ENCODE data around the gene NSRP1. TPM values are rescaled to one million over a fixed set of nuclear protein-coding genes. Genes with fewer than 3 reads are reported as not detected.
"Not testable (repeated sequence)": the region's sequence is repeated elsewhere in the genome, so short reads cannot be mapped to it uniquely, and the experiment has no call there.

Gene NSRP1
- total RNA-seq, 4 donors from 2014 or later: 16.2 to 60.2 (median 42.7) TPM

GRCh38 chr17:30133197-30133596 is 16.6 kb downstream of the NSRP1 start:
- in situ Hi-C loops (cut with MboI; ENCODE audit: low pct_ligation_motif_present in 1 of 4, low pct_unique_long_range_greater_than_20kb in 1 of 4, low sequenced_read_pairs in 3 of 4) (no loop called here), intact Hi-C loops (cut with DNase I; ENCODE audit: low total_unique reads) (no loop called here)
- no peak overlapping the region for H3K4me3 ChIP-seq
- 87 to 93% methylated on average over 3 of the region's 3 CpGs for WGBS, 2 donors (ENCODE audit: low coverage in 1 of 2)
- H3K36me3 ChIP-seq: peaks cover 0 to 8% (median 4%) of the 10 kb centered on the region in 4 donors
- DNase-seq: no peak
- H3K27me3 ChIP-seq: no peaks in the 10 kb centered on the region
- no peaks in the 10 kb centered on the region for H3K4me1 ChIP-seq
- no peak overlapping the region for H3K27ac ChIP-seq
- no peaks in the 10 kb centered on the region for H3K9me3 ChIP-seq
- TF ChIP-seq POLR2AphosphoS5 (IDR thresholded peaks at IDR 0.05): no peak
- TF ChIP-seq POLR2A (IDR thresholded peaks at IDR 0.05): no peak
- no peak for TF ChIP-seq CTCF (IDR thresholded peaks at IDR 0.05)

- DNase-seq: no peak
- Histone ChIP-seq H3K27ac (no peak overlapping the region), H3K4me3 (no peak overlapping the region), H3K9me3 (no peaks in the 10 kb centered on the region), H3K36me3 (peaks cover 0 to 7% (median 2%) of the 10 kb centered on the region in 4 donors), H3K4me1 (no peaks in the 10 kb centered on the region), H3K27me3 (no peaks in the 10 kb centered on the region)
- TF ChIP-seq EP300 (IDR thresholded peaks at IDR 0.05; ENCODE audit: low read depth) (no peak), POLR2A (IDR thresholded peaks at IDR 0.05) (no peak), POLR2AphosphoS5 (IDR thresholded peaks at IDR 0.05) (no peak), CTCF (IDR thresholded peaks at IDR 0.05) (no peak)
- in situ Hi-C loops (cut with MboI; ENCODE audit: low pct_ligation_motif_present in 1 of 4, low pct_unique_long_range_greater_than_20kb in 1 of 4, low sequenced_read_pairs in 3 of 4) (no loop called here), intact Hi-C loops (cut with DNase I; ENCODE audit: low total_unique reads) (no loop called here)
Observed at GRCh38 chr17:30134551-30134950, 17.9 kb downstream of the NSRP1 start.

GRCh38 chr17:30137158-30137557 is 20.5 kb downstream of the NSRP1 start:
- no peak overlapping the region for H3K4me3 ChIP-seq
- H3K27me3 ChIP-seq: no peaks in the 10 kb centered on the region
- DNase-seq: no peak
- intact Hi-C loops (cut with DNase I; ENCODE audit: low total_unique reads) (no loop called here), in situ Hi-C loops (cut with MboI; ENCODE audit: low pct_ligation_motif_present in 1 of 4, low pct_unique_long_range_greater_than_20kb in 1 of 4, low sequenced_read_pairs in 3 of 4) (no loop called here)
- TF ChIP-seq EP300 (IDR thresholded peaks at IDR 0.05; ENCODE audit: low read depth): no peak
- no peak for TF ChIP-seq CTCF (IDR thresholded peaks at IDR 0.05)
- no peak for TF ChIP-seq POLR2AphosphoS5 (IDR thresholded peaks at IDR 0.05)
- TF ChIP-seq POLR2A (IDR thresholded peaks at IDR 0.05): no peak
- H3K27ac ChIP-seq: no peak overlapping the region
- WGBS, 2 donors (ENCODE audit: low coverage in 1 of 2): 88 to 96% methylated on average over 3 of the region's 3 CpGs
- H3K9me3 ChIP-seq: no peaks in the 10 kb centered on the region
- H3K4me1 ChIP-seq: no peaks in the 10 kb centered on the region
- H3K36me3 ChIP-seq: peaks cover 0 to 5% (median 0%) of the 10 kb centered on the region in 4 donors

- DNase-seq; in situ Hi-C loops (cut with MboI; ENCODE audit: low pct_ligation_motif_present in 1 of 4, low pct_unique_long_range_greater_than_20kb in 1 of 4, low sequenced_read_pairs in 3 of 4); H3K27ac ChIP-seq; intact Hi-C loops (cut with DNase I; ENCODE audit: low total_unique reads); H3K4me3 ChIP-seq; H3K27me3 ChIP-seq; H3K36me3 ChIP-seq; H3K9me3 ChIP-seq; H3K4me1 ChIP-seq: not testable (repeated sequence)
- 67 to 87% methylated on average over 1 to 6 of the region's 6 CpGs for WGBS, 2 donors (ENCODE audit: low coverage in 1 of 2)
Observed at GRCh38 chr17:30147860-30148259, 31.2 kb downstream of the NSRP1 start.

- in situ Hi-C loops (cut with MboI; ENCODE audit: low pct_ligation_motif_present in 1 of 4, low pct_unique_long_range_greater_than_20kb in 1 of 4, low sequenced_read_pairs in 3 of 4) (no loop called here), intact Hi-C loops (cut with DNase I; ENCODE audit: low total_unique reads) (no loop called here)
- no peak overlapping the region for H3K27ac ChIP-seq
- H3K4me3 ChIP-seq: no peak overlapping the region
- H3K9me3 ChIP-seq: no peaks in the 10 kb centered on the region
- no peak for DNase-seq
- H3K27me3 ChIP-seq: no peaks in the 10 kb centered on the region
- peaks cover 0 to 8% (median 0%) of the 10 kb centered on the region in 4 donors for H3K4me1 ChIP-seq
- TF ChIP-seq POLR2A (IDR thresholded peaks at IDR 0.05): no peak
- no peak for TF ChIP-seq CTCF (IDR thresholded peaks at IDR 0.05)
- TF ChIP-seq POLR2AphosphoS5 (IDR thresholded peaks at IDR 0.05): no peak
- no peak for TF ChIP-seq EP300 (IDR thresholded peaks at IDR 0.05; ENCODE audit: low read depth)
- no peaks in the 10 kb centered on the region for H3K36me3 ChIP-seq
- WGBS, 2 donors (ENCODE audit: low coverage in 1 of 2): 97 to 100% methylated on average over 1 of the region's 1 CpG
Observed at GRCh38 chr17:30148376-30148775, 31.8 kb downstream of the NSRP1 start.
